ENCODE data around the gene TP53. TPM values are rescaled to one million over a fixed set of nuclear protein-coding genes. Genes with fewer than 3 reads are reported as not detected.
"Not testable (repeated sequence)": the region's sequence is repeated elsewhere in the genome, so short reads cannot be mapped to it uniquely, and the experiment has no call there.

TP53 gene
- total RNA-seq, 1 experiment from 2014 or later = 119 TPM

- TF ChIP-seq, protein P1, sequence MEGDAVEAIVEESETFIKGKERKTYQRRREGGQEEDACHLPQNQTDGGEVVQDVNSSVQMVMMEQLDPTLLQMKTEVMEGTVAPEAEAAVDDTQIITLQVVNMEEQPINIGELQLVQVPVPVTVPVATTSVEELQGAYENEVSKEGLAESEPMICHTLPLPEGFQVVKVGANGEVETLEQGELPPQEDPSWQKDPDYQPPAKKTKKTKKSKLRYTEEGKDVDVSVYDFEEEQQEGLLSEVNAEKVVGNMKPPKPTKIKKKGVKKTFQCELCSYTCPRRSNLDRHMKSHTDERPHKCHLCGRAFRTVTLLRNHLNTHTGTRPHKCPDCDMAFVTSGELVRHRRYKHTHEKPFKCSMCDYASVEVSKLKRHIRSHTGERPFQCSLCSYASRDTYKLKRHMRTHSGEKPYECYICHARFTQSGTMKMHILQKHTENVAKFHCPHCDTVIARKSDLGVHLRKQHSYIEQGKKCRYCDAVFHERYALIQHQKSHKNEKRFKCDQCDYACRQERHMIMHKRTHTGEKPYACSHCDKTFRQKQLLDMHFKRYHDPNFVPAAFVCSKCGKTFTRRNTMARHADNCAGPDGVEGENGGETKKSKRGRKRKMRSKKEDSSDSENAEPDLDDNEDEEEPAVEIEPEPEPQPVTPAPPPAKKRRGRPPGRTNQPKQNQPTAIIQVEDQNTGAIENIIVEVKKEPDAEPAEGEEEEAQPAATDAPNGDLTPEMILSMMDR (IDR thresholded peaks at IDR 0.05; ENCODE audit: unreplicated experiment) = no peak
- intact Hi-C loops (cut with micrococcal nuclease; ENCODE audit: unreplicated experiment) = loop anchor here (5.0 kb wide), 1 partner anchor 57 kb away; the partner anchor contains the start of genes TP53 and WRAP53
- no TSS peak for BruUV-seq (replicated peaks)
- CTCF ChIA-PET = no interaction called here
- Mint-ChIP-seq H3K4me1 (ENCODE audit: low read depth, unreplicated experiment) (no peaks in the 10 kb centered on the region), H3K36me3 (ENCODE audit: insufficient read depth, unreplicated experiment) (peaks cover 22% of the 10 kb centered on the region), H3K27ac (ENCODE audit: unreplicated experiment) (no peak within 1 kb of the TSS), H3K4me3 (ENCODE audit: low read depth, unreplicated experiment) (no peak within 1 kb of the TSS), H3K27me3 (ENCODE audit: unreplicated experiment) (peaks cover 6% of the 10 kb centered on the region), H3K9me3 (ENCODE audit: low read depth, unreplicated experiment) (no peaks in the 10 kb centered on the region)
- DNase-seq = no peak
These were observed 57.2 kb downstream of the TP53 start, which contains the start of gene SHBG for GRCh38 chr17:7629939-7630571. Gene SHBG (plus strand): TSS chr17:7630135. CDS start chr17:7630173, 38 bp downstream.

- TF ChIP-seq, protein P1 (IDR thresholded peaks at IDR 0.05; ENCODE audit: unreplicated experiment) = no peak
These were observed 59.8 kb downstream of the TP53 start, which contains the start of gene SAT2 for GRCh38 chr17:7627250-7628121. Gene SAT2 (minus strand): TSS chr17:7627821. CDS start chr17:7627635, 186 bp downstream.

DNA sequence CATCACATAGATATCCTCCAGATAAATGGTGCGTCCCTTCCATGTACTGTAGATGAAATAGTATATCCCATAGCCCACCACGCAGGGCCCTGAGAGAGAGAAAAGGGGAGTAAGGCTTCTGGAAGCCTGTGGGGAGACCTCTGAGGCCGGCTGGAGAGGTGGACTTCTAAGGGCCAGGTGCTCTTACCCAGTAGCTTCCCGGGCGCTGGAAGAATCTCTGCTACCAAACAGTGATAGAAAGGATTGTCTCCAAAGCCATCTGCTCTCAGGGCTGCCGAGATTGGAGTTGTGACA, 60.4 kb downstream of the TP53 start:
- DNase-seq = no peak
- intact Hi-C loops (cut with micrococcal nuclease; ENCODE audit: unreplicated experiment) = no loop called here
- no TSS peak for BruUV-seq (replicated peaks)
- Mint-ChIP-seq H3K4me1 (ENCODE audit: low read depth, unreplicated experiment) (no peaks in the 10 kb centered on the region), H3K4me3 (ENCODE audit: low read depth, unreplicated experiment) (peak overlapping the region; percentile 80), H3K9me3 (ENCODE audit: low read depth, unreplicated experiment) (no peaks in the 10 kb centered on the region), H3K27ac (ENCODE audit: unreplicated experiment) (peak overlapping the region; percentile 54), H3K36me3 (ENCODE audit: insufficient read depth, unreplicated experiment) (peaks cover 22% of the 10 kb centered on the region), H3K27me3 (ENCODE audit: unreplicated experiment) (no peaks in the 10 kb centered on the region)
- CTCF ChIA-PET = interaction anchor here (1.5 kb wide), 1 partner anchor 12 kb away, joined by 5 read pairs; the partner anchor contains the start of gene FXR2
- TF ChIP-seq, protein P1 (IDR thresholded peaks at IDR 0.05; ENCODE audit: unreplicated experiment) = no peak

More at GRCh38 chr17:7627250-7628121, 59.8 kb downstream of the TP53 start, which contains the start of gene SAT2:
- Mint-ChIP-seq H3K36me3 (ENCODE audit: insufficient read depth, unreplicated experiment) (peaks cover 22% of the 10 kb centered on the region), H3K27me3 (ENCODE audit: unreplicated experiment) (no peaks in the 10 kb centered on the region), H3K4me1 (ENCODE audit: low read depth, unreplicated experiment) (no peaks in the 10 kb centered on the region), H3K27ac (ENCODE audit: unreplicated experiment) (peak within 1 kb of the TSS; percentile 54), H3K4me3 (ENCODE audit: low read depth, unreplicated experiment) (peak within 1 kb of the TSS; percentile 80), H3K9me3 (ENCODE audit: low read depth, unreplicated experiment) (no peaks in the 10 kb centered on the region)
- BruUV-seq (replicated peaks) = no TSS peak
- peak; percentile 89 for DNase-seq
- CTCF ChIA-PET = interaction anchor here (0.7 to 1.5 kb wide), 3 partner anchors 12 to 361 kb away, joined by 3 to 5 read pairs (median 4); partner anchors contain the start of genes FXR2 and WRAP53
- intact Hi-C loops (cut with micrococcal nuclease; ENCODE audit: unreplicated experiment) = no loop called here

- peaks cover 22% of the 10 kb centered on the region for H3K36me3 Mint-ChIP-seq (ENCODE audit: insufficient read depth, unreplicated experiment)
- TSS peak; percentile 84 for BruUV-seq (replicated peaks)
- H3K4me3 Mint-ChIP-seq (ENCODE audit: low read depth, unreplicated experiment) = peak overlapping the region; percentile 80
- H3K27ac Mint-ChIP-seq (ENCODE audit: unreplicated experiment) = peak overlapping the region; percentile 54
- TF ChIP-seq, protein P1 (IDR thresholded peaks at IDR 0.05; ENCODE audit: unreplicated experiment) = no peak
- H3K9me3 Mint-ChIP-seq (ENCODE audit: low read depth, unreplicated experiment) = no peaks in the 10 kb centered on the region
- intact Hi-C loops (cut with micrococcal nuclease; ENCODE audit: unreplicated experiment) = no loop called here
- CTCF ChIA-PET = interaction anchor here (1.5 kb wide), 1 partner anchor 11 kb away, joined by 5 read pairs; the partner anchor contains the start of gene FXR2
- no peaks in the 10 kb centered on the region for H3K4me1 Mint-ChIP-seq (ENCODE audit: low read depth, unreplicated experiment)
- no peaks in the 10 kb centered on the region for H3K27me3 Mint-ChIP-seq (ENCODE audit: unreplicated experiment)
- no peak for DNase-seq
These were observed 61.0 kb downstream of the TP53 start for GRCh38 chr17:7626307-7626706.

- DNase-seq; intact Hi-C loops (cut with micrococcal nuclease; ENCODE audit: unreplicated experiment); H3K4me1 Mint-ChIP-seq (ENCODE audit: low read depth, unreplicated experiment); CTCF ChIA-PET; H3K27ac Mint-ChIP-seq (ENCODE audit: unreplicated experiment); H3K4me3 Mint-ChIP-seq (ENCODE audit: low read depth, unreplicated experiment); BruUV-seq (replicated peaks); H3K27me3 Mint-ChIP-seq (ENCODE audit: unreplicated experiment); H3K9me3 Mint-ChIP-seq (ENCODE audit: low read depth, unreplicated experiment): not testable (repeated sequence)
- H3K36me3 Mint-ChIP-seq (ENCODE audit: insufficient read depth, unreplicated experiment) = peaks cover 22% of the 10 kb centered on the region
These were observed 61.5 kb downstream of the TP53 start for GRCh38 chr17:7625749-7626148.

Measured in Calu3 (cell line).